ENCODE results near the gene NEURL3.
A peak's percentile ranks its signal among the peaks of the same experiment; 100 is the strongest.

The NEURL3 gene

GRCh38 chr2:96537066-96537733 is 32.0 kb upstream of the NEURL3 start:
- DNase-seq, result peak; percentile 68 to 76
- Histone ChIP-seq H3K79me1 (ENCODE audit: low read length) (no peaks in the 10 kb centered on the region), H3K23ac (ENCODE audit: low read length) (no peak overlapping the region), H2BK120ac (ENCODE audit: insufficient read depth, low read length, poor library complexity) (no peak overlapping the region), H3K4me3 (ENCODE audit: low read depth, low read length) (peak overlapping the region; percentile 75), H3K27ac (ENCODE audit: low read depth, low read length) (no peak overlapping the region), H2AK5ac (ENCODE audit: low read length) (no peak overlapping the region), H3K4me1 (ENCODE audit: control insufficient read depth in 1 of 2, insufficient read depth in 2 of 2, low read length in 2 of 2) (peaks cover 12 to 16% of the 10 kb centered on the region in 2 experiments), H3K9ac (ENCODE audit: low read length) (no peak overlapping the region), H3K4ac (ENCODE audit: low read depth, low read length) (no peak overlapping the region), H3K4me2 (ENCODE audit: low read length) (peak overlapping the region; percentile 86), H4K8ac (ENCODE audit: low read depth, low read length) (no peak overlapping the region), H3K18ac (ENCODE audit: low read length) (no peak overlapping the region), H3K79me2 (ENCODE audit: control insufficient read depth, insufficient read depth, low read length, poor library complexity) (no peaks in the 10 kb centered on the region), H4K91ac (ENCODE audit: low read depth, low read length) (no peak overlapping the region), H2BK12ac (ENCODE audit: low read length) (no peak overlapping the region), H3K27me3 (ENCODE audit: insufficient read depth, low read length) (peaks cover 22% of the 10 kb centered on the region), H4K12ac (ENCODE audit: low read depth, low read length) (no peak overlapping the region), H2BK5ac (ENCODE audit: low read depth, low read length, poor library complexity) (no peak overlapping the region), H3K36me3 (ENCODE audit: control insufficient read depth in 1 of 2, insufficient read depth in 2 of 2, low read length in 2 of 2) (no peaks in the 10 kb centered on the region), H2AFZ (ENCODE audit: insufficient read depth, low read length, poor library complexity) (peak overlapping the region; percentile 37), H3K9me3 (ENCODE audit: insufficient read depth, low read depth, low read length) (no peaks in the 10 kb centered on the region), H3K14ac (ENCODE audit: low read length) (no peak overlapping the region)
- no CpG with 5 or more reads among the region's 61 CpGs for WGBS (ENCODE audit: extremely low coverage, insufficient coverage, insufficient read length)

GRCh38 chr2:96536445-96537065 is 31.4 kb upstream of the NEURL3 start, which contains the start of gene ARID5A:
Gene ARID5A (plus strand): TSS chr2:96536752. CDS start chr2:96536827, 75 bp downstream.
- H2AK5ac ChIP-seq (ENCODE audit: low read length), result no peak within 1 kb of the TSS
- no peak within 1 kb of the TSS for H2BK5ac ChIP-seq (ENCODE audit: low read depth, low read length, poor library complexity)
- H3K79me1 ChIP-seq (ENCODE audit: low read length), result no peaks in the 10 kb centered on the region
- H3K27me3 ChIP-seq (ENCODE audit: insufficient read depth, low read length), result peaks cover 22% of the 10 kb centered on the region
- no peak within 1 kb of the TSS for H3K4ac ChIP-seq (ENCODE audit: low read depth, low read length)
- H4K12ac ChIP-seq (ENCODE audit: low read depth, low read length), result no peak within 1 kb of the TSS
- no peaks in the 10 kb centered on the region for H3K79me2 ChIP-seq (ENCODE audit: control insufficient read depth, insufficient read depth, low read length, poor library complexity)
- no peak within 1 kb of the TSS for H3K18ac ChIP-seq (ENCODE audit: low read length)
- H4K91ac ChIP-seq (ENCODE audit: low read depth, low read length), result no peak within 1 kb of the TSS
- no peak within 1 kb of the TSS for H3K27ac ChIP-seq (ENCODE audit: low read depth, low read length)
- peak; percentile 76 to 87 for DNase-seq
- H3K9ac ChIP-seq (ENCODE audit: low read length), result no peak within 1 kb of the TSS
- no CpG with 5 or more reads among the region's 69 CpGs for WGBS (ENCODE audit: extremely low coverage, insufficient coverage, insufficient read length)
- no peak within 1 kb of the TSS for H2BK12ac ChIP-seq (ENCODE audit: low read length)
- no peak within 1 kb of the TSS for H3K14ac ChIP-seq (ENCODE audit: low read length)
- H3K36me3 ChIP-seq (ENCODE audit: control insufficient read depth in 1 of 2, insufficient read depth in 2 of 2, low read length in 2 of 2), result no peaks in the 10 kb centered on the region
- H2AFZ ChIP-seq (ENCODE audit: insufficient read depth, low read length, poor library complexity), result peak within 1 kb of the TSS; percentile 37
- H4K8ac ChIP-seq (ENCODE audit: low read depth, low read length), result no peak within 1 kb of the TSS
- no peaks in the 10 kb centered on the region for H3K9me3 ChIP-seq (ENCODE audit: insufficient read depth, low read depth, low read length)
- H3K4me1 ChIP-seq (ENCODE audit: control insufficient read depth in 1 of 2, insufficient read depth in 2 of 2, low read length in 2 of 2), result peaks cover 14 to 16% of the 10 kb centered on the region in 2 experiments
- no peak within 1 kb of the TSS for H3K23ac ChIP-seq (ENCODE audit: low read length)
- H3K4me2 ChIP-seq (ENCODE audit: low read length), result peak within 1 kb of the TSS; percentile 86
- no peak within 1 kb of the TSS for H2BK120ac ChIP-seq (ENCODE audit: insufficient read depth, low read length, poor library complexity)
- H3K4me3 ChIP-seq (ENCODE audit: low read depth, low read length), result peak within 1 kb of the TSS; percentile 75

DNA sequence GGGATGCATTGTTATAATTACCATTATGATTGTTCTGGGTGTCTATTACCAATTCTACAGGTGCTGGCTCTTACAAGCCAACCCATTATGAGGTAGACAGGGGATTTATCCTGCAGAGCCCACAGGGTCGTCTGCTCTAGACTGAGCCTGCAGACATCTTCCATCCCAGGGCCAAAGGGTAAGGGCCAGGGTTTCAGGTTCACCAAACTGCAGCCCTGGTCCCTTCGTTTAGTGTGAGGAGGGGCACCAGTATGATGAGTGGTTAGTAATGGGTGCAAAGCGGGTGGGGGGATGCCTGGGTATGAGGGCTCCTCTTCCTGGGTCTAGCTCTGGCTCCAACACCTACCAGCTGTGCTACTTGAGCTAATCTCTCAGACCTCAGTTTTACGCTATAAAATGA is 30.2 kb upstream of the NEURL3 start:
- Histone ChIP-seq H3K9me3 (ENCODE audit: insufficient read depth, low read depth, low read length) (no peaks in the 10 kb centered on the region), H3K23ac (ENCODE audit: low read length) (no peak overlapping the region), H3K36me3 (ENCODE audit: control insufficient read depth in 1 of 2, insufficient read depth in 2 of 2, low read length in 2 of 2) (no peaks in the 10 kb centered on the region), H3K79me2 (ENCODE audit: control insufficient read depth, insufficient read depth, low read length, poor library complexity) (no peaks in the 10 kb centered on the region), H4K91ac (ENCODE audit: low read depth, low read length) (no peak overlapping the region), H4K12ac (ENCODE audit: low read depth, low read length) (no peak overlapping the region), H3K4me1 (ENCODE audit: control insufficient read depth in 1 of 2, insufficient read depth in 2 of 2, low read length in 2 of 2) (peaks cover 14 to 16% of the 10 kb centered on the region in 2 experiments), H2AFZ (ENCODE audit: insufficient read depth, low read length, poor library complexity) (no peak overlapping the region), H2BK5ac (ENCODE audit: low read depth, low read length, poor library complexity) (no peak overlapping the region), H3K4me2 (ENCODE audit: low read length) (no peak overlapping the region), H3K4me3 (ENCODE audit: low read depth, low read length) (no peak overlapping the region), H3K14ac (ENCODE audit: low read length) (no peak overlapping the region), H2AK5ac (ENCODE audit: low read length) (no peak overlapping the region), H3K9ac (ENCODE audit: low read length) (no peak overlapping the region), H3K18ac (ENCODE audit: low read length) (no peak overlapping the region), H2BK120ac (ENCODE audit: insufficient read depth, low read length, poor library complexity) (no peak overlapping the region), H2BK12ac (ENCODE audit: low read length) (no peak overlapping the region), H3K27me3 (ENCODE audit: insufficient read depth, low read length) (peaks cover 22% of the 10 kb centered on the region), H4K8ac (ENCODE audit: low read depth, low read length) (no peak overlapping the region), H3K4ac (ENCODE audit: low read depth, low read length) (no peak overlapping the region), H3K27ac (ENCODE audit: low read depth, low read length) (no peak overlapping the region), H3K79me1 (ENCODE audit: low read length) (no peaks in the 10 kb centered on the region)
- WGBS (ENCODE audit: extremely low coverage, insufficient coverage, insufficient read length), result no CpG with 5 or more reads among the region's 4 CpGs
- no peak for DNase-seq

- no peak overlapping the region for H3K23ac ChIP-seq (ENCODE audit: low read length)
- H3K27ac ChIP-seq (ENCODE audit: low read depth, low read length), result no peak overlapping the region
- no peaks in the 10 kb centered on the region for H3K79me2 ChIP-seq (ENCODE audit: control insufficient read depth, insufficient read depth, low read length, poor library complexity)
- no peaks in the 10 kb centered on the region for H3K36me3 ChIP-seq (ENCODE audit: control insufficient read depth in 1 of 2, insufficient read depth in 2 of 2, low read length in 2 of 2)
- H3K27me3 ChIP-seq (ENCODE audit: insufficient read depth, low read length), result peaks cover 22% of the 10 kb centered on the region
- H3K18ac ChIP-seq (ENCODE audit: low read length), result no peak overlapping the region
- no peak for DNase-seq
- no peak overlapping the region for H2BK12ac ChIP-seq (ENCODE audit: low read length)
- H3K14ac ChIP-seq (ENCODE audit: low read length), result no peak overlapping the region
- WGBS (ENCODE audit: extremely low coverage, insufficient coverage, insufficient read length), result no CpG with 5 or more reads among the region's 5 CpGs
- no peak overlapping the region for H3K4me3 ChIP-seq (ENCODE audit: low read depth, low read length)
- no peak overlapping the region for H2AFZ ChIP-seq (ENCODE audit: insufficient read depth, low read length, poor library complexity)
- H3K9ac ChIP-seq (ENCODE audit: low read length), result no peak overlapping the region
- no peak overlapping the region for H2AK5ac ChIP-seq (ENCODE audit: low read length)
- no peaks in the 10 kb centered on the region for H3K79me1 ChIP-seq (ENCODE audit: low read length)
- no peak overlapping the region for H2BK120ac ChIP-seq (ENCODE audit: insufficient read depth, low read length, poor library complexity)
- H3K4me2 ChIP-seq (ENCODE audit: low read length), result no peak overlapping the region
- H4K12ac ChIP-seq (ENCODE audit: low read depth, low read length), result no peak overlapping the region
- no peak overlapping the region for H4K91ac ChIP-seq (ENCODE audit: low read depth, low read length)
- no peak overlapping the region for H4K8ac ChIP-seq (ENCODE audit: low read depth, low read length)
- no peak overlapping the region for H2BK5ac ChIP-seq (ENCODE audit: low read depth, low read length, poor library complexity)
- H3K4ac ChIP-seq (ENCODE audit: low read depth, low read length), result no peak overlapping the region
- H3K9me3 ChIP-seq (ENCODE audit: insufficient read depth, low read depth, low read length), result no peaks in the 10 kb centered on the region
- H3K4me1 ChIP-seq (ENCODE audit: control insufficient read depth in 1 of 2, insufficient read depth in 2 of 2, low read length in 2 of 2), result peaks cover 11 to 12% of the 10 kb centered on the region in 2 experiments
Observed at GRCh38 chr2:96534701-96535181, 29.6 kb upstream of the NEURL3 start.
